HG03469 (cell line): ENCODE measurements around the gene DNAJC6.

Experiments used
- ATAC-seq: cut with Tn5 transposase; IDR thresholded peaks from one replicate; pipeline ENCODE4 v1.9.1; 2021; ENCODE audit warnings: mild to moderate bottlenecking, moderate library complexity, moderate number of reproducible peaks; ENCODE audit not compliant: unreplicated experiment

Gene DNAJC6

GRCh38 chr1:65399003-65399402 lies 89.7 kb downstream of the DNAJC6 start:
- ATAC-seq: no peak

GRCh38 chr1:65401612-65402011 lies 92.3 kb downstream of the DNAJC6 start:
- ATAC-seq: no peak

GRCh38 chr1:65404941-65405340 lies 95.6 kb downstream of the DNAJC6 start:
- ATAC-seq: no peak

GRCh38 chr1:65407877-65408276 lies 98.5 kb downstream of the DNAJC6 start:
- no peak for ATAC-seq

- ATAC-seq: no peak
Measured at GRCh38 chr1:65409314-65409713, 100.0 kb downstream of the DNAJC6 start.

- ATAC-seq: no peak
Measured at GRCh38 chr1:65409816-65410326, 100.5 kb downstream of the DNAJC6 start.

- ATAC-seq: no peak
Measured at GRCh38 chr1:65412256-65412983, 103.1 kb downstream of the DNAJC6 start.

GRCh38 chr1:65412984-65413375 lies 103.6 kb downstream of the DNAJC6 start:
- ATAC-seq: no peak

GRCh38 chr1:65414538-65414937 lies 105.2 kb downstream of the DNAJC6 start:
- no peak for ATAC-seq

- no peak for ATAC-seq
Measured at GRCh38 chr1:65416767-65417166, 107.4 kb downstream of the DNAJC6 start.

- ATAC-seq: no peak
Measured at GRCh38 chr1:65417729-65418128, 108.4 kb downstream of the DNAJC6 start.

GRCh38 chr1:65418522-65419185 lies 109.3 kb downstream of the DNAJC6 start:
- ATAC-seq: no peak

GRCh38 chr1:65419681-65420589 lies 110.6 kb downstream of the DNAJC6 start:
- ATAC-seq: peak; percentile 90

GRCh38 chr1:65420590-65421350 lies 111.4 kb downstream of the DNAJC6 start, which contains the start of the genes LEPR and LEPROT:
TSS of gene LEPR (plus strand) at chr1:65420668. CDS start at chr1:65565566, 144,898 bp downstream.
TSS of gene LEPROT (plus strand) at chr1:65420668. CDS start at chr1:65420725, 57 bp downstream.
- no peak for ATAC-seq

GRCh38 chr1:65421351-65422025 lies 112.1 kb downstream of the DNAJC6 start:
- ATAC-seq: no peak

- ATAC-seq: no peak
Measured at GRCh38 chr1:65422241-65423203, 113.2 kb downstream of the DNAJC6 start.

- ATAC-seq: no peak
Measured at GRCh38 chr1:65423884-65424572, 114.7 kb downstream of the DNAJC6 start.

- ATAC-seq: no peak
Measured at GRCh38 chr1:65424573-65424889, 115.2 kb downstream of the DNAJC6 start.
